Mucosa of descending colon (tissue), 3 donors: ENCODE data around the gene SKP2. TPM values are rescaled to one million over a fixed set of nuclear protein-coding genes. Genes with fewer than 3 reads are reported as not detected.

ENCODE experiments used
- ATAC-seq: fragments of 200-7000 bp; cut with Tn5 transposase; one replicate; pipeline ENCODE4 v1.9.1; 2020; ENCODE audit warnings: mild to moderate bottlenecking, moderate library complexity
- DNase-seq, 3 donors: peaks; one replicate each; pipeline ENCODE4 v3.0.0-alpha.2; 2020
- H3K36me3 ChIP-seq: fragments of 200-600 bp; one replicate; pipeline ENCODE4 v1.8.0; 2021; ENCODE audit warnings: low read depth, mild to moderate bottlenecking
- H3K4me1 ChIP-seq: fragments of 200-600 bp; one replicate; pipeline ENCODE4 v1.8.0; 2021; ENCODE audit warnings: low read depth, mild to moderate bottlenecking
- H3K4me3 ChIP-seq: fragments of 200-600 bp; one replicate; pipeline ENCODE4 v1.8.0; 2021; ENCODE audit warnings: mild to moderate bottlenecking
- H3K9me3 ChIP-seq: fragments of 200-600 bp; one replicate; pipeline ENCODE4 v1.8.0; 2021; ENCODE audit warnings: mild to moderate bottlenecking
- CTCF ChIP-seq: fragments of 200-600 bp; IDR thresholded peaks from one replicate; pipeline ENCODE4 v1.8.0; 2022; ENCODE audit warnings: antibody characterized with exemption, mild to moderate bottlenecking
- intact Hi-C, 2 donors: fragments of 100-400 bp; cut with DNase I in 1 of 2; cut with micrococcal nuclease in 1 of 2; formaldehyde crosslinking; loops; one replicate each; pipeline versions ENCODE4 v1.11.0 to v1.11.1; 2022; cut with DNase I, micrococcal nuclease
- total RNA-seq, 3 donors: library from RNA; stranded (reverse); fragmentation: NEBNext Ultra II Directional in 2 of 3; extraction: Animal tissue kit (Norgen Biotek cat#: 25700) in 2 of 3; gene quantifications; one replicate each; pipeline versions ENCODE4 v1.2.1 to v1.2.4, GENCODE V29; 2021 to 2023
- donor health status: DM: no; HTN: no; CAD: no; lungs with moderate emphysema.
- donor health status: DM: no; HTN: no; CAD: no.
- donor health status: DM: no; HTN: yes; CAD: no.

Gene SKP2
- total RNA-seq, 3 donors from 2014 or later, result 11.6 to 24.2 (median 16.5) TPM

DNA sequence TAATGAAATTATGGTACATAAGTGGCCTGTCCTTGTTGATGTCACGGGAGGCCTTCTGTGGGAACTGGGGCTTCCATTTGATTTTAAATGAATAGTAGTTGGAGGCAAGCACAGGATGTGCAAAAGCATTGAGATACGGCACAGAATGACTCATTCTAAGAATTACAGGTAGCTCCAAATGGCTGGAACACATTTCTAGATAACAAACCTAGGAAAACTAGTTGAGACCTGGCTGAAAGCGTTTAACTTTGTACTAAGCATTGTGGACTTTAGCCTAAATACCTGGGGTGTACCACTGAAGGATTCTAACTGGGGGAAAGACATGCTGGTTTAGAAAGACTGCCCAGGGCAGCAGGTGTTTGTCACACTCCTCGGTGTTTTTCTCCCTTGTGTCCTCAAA, 9.4 kb downstream of the SKP2 start:
- Histone ChIP-seq H3K36me3 (no peaks in the 10 kb centered on the region), H3K4me1 (no peaks in the 10 kb centered on the region), H3K4me3 (no peak overlapping the region), H3K9me3 (no peaks in the 10 kb centered on the region)
- ATAC-seq (no peak), DNase-seq (no peak)
- intact Hi-C loops, result no loop called here
- TF ChIP-seq CTCF, result no peak

GRCh38 chr5:36162810-36163486, 11.0 kb downstream of the SKP2 start:
- Histone ChIP-seq H3K4me3 (no peak overlapping the region), H3K36me3 (no peaks in the 10 kb centered on the region), H3K9me3 (no peaks in the 10 kb centered on the region), H3K4me1 (no peaks in the 10 kb centered on the region)
- TF ChIP-seq CTCF, result no peak
- intact Hi-C loops, result no loop called here
- no peak for ATAC-seq
- DNase-seq, result no peak

DNA sequence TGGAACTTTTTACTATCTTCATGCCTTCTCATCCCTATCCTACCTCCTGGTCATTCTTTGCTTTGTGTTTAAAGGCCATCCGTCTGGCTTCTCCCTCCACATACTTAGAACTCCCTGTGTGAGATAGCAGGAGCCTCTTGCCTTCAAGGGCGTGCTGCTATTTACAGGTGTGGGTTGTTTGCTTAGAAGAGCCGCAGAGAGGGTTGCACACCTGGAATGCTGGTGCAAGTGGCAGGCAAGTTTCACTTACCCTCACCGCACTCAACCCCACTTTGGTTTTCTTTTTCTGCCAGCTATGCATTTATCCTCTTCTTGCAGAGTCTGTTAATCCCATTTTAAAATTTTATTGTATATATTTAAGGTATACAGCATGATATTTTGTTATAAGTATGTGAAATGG, 12.6 kb downstream of the SKP2 start:
- ATAC-seq, result no peak
- H3K4me1 ChIP-seq, result no peaks in the 10 kb centered on the region
- intact Hi-C loops, result no loop called here
- no peak overlapping the region for H3K4me3 ChIP-seq
- H3K36me3 ChIP-seq, result no peaks in the 10 kb centered on the region
- TF ChIP-seq CTCF, result no peak
- no peaks in the 10 kb centered on the region for H3K9me3 ChIP-seq
- no peak for DNase-seq

DNA sequence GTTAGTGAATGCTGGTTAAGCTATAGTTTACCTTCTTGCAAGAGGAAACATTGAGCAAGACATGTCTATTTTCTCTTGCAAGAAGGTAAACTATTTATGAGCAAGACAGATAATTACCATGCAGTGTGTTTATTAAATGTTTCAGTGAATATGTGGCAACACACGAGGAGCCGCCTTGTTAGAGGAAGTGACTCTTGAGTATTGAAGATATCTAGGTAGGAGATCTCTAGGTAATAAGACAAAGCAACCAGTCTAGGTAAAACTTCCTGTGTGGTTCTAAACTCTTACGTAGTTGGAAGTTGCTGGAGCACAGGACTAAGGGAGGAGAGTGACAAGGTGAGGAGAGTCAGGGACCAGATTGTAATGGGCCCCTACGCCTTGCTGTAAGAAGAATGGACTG, 16.8 kb downstream of the SKP2 start:
- H3K4me3 ChIP-seq, result no peak overlapping the region
- no peaks in the 10 kb centered on the region for H3K4me1 ChIP-seq
- H3K36me3 ChIP-seq, result no peaks in the 10 kb centered on the region
- no peaks in the 10 kb centered on the region for H3K9me3 ChIP-seq
- ATAC-seq (no peak), DNase-seq (no peak)
- intact Hi-C loops, result no loop called here
- no peak for TF ChIP-seq CTCF

DNA sequence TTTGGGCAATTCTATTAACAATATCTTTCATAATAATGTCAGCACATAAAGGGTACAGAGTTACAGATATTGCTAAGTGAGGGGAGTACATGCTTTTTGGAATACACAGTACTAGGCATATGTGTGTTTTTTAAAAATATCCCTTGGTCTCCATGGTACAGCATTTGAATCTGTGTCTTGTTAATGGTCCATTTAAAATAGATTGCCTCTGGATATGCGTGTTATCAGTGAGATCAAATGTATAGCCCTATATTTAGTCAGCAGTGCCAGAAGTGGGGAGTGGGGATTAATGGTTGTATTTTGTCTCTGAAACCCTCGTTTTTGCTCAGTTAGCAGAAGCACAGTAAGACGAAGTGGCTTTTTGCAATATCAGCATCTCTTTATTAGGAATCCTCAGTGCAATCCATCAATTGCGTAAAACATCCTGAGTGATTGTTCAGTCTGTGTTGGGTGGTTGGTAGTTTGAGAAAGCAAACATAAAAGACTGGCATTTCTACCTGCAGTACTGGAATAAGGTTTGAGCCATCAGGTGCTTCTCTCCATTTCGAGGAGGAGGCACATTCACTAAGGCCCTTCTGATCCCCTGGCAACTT, 19.0 kb downstream of the SKP2 start:
- TF ChIP-seq CTCF, result no peak
- Histone ChIP-seq H3K4me3 (no peak overlapping the region), H3K36me3 (no peaks in the 10 kb centered on the region), H3K4me1 (no peaks in the 10 kb centered on the region), H3K9me3 (no peaks in the 10 kb centered on the region)
- DNase-seq (no peak), ATAC-seq (no peak)
- intact Hi-C loops, result no loop called here
